HepG2 (cell line): ENCODE measurements around the gene MCC. TPM values are rescaled to one million over a fixed set of nuclear protein-coding genes. Genes with fewer than 3 reads are reported as not detected.

Experiments used
- CCDC6 ChIP-seq: sonication (generic); formaldehyde crosslinking; IDR thresholded peaks from 2 replicates; pipeline ENCODE4 v1.8.1; 2022; ENCODE audit warnings: mild to moderate bottlenecking, missing genetic modification reagents, moderate library complexity
- HES4 ChIP-seq: sonication (generic); formaldehyde crosslinking; IDR thresholded peaks from 2 replicates; pipeline ENCODE4 v1.9.0; 2021; ENCODE audit warnings: mild to moderate bottlenecking, missing genetic modification reagents, borderline replicate concordance
- MED1 ChIP-seq: sonication (generic); formaldehyde crosslinking; IDR thresholded peaks from 2 replicates; pipeline ENCODE4 v1.4.0; 2020; ENCODE audit warnings: missing genetic modification reagents
- MZF1 ChIP-seq: sonication (generic); formaldehyde crosslinking; IDR thresholded peaks from 2 replicates; pipeline ENCODE4 v1.8.1; 2023; ENCODE audit warnings: mild to moderate bottlenecking, missing genetic modification reagents, borderline replicate concordance
- NFAT5 ChIP-seq: sonication (generic); formaldehyde crosslinking; IDR thresholded peaks from 2 replicates; pipeline ENCODE4 v1.4.0; 2020; ENCODE audit warnings: missing genetic modification reagents
- POLR2G ChIP-seq: fragments of 200-400 bp; formaldehyde crosslinking; IDR thresholded peaks from 2 replicates; pipeline ENCODE4 v1.6.1; 2018; ENCODE audit warnings: mild to moderate bottlenecking, low read depth, low read length, moderate library complexity
- RBFOX2 ChIP-seq: fragments of 200-400 bp; formaldehyde crosslinking; IDR thresholded peaks from 2 replicates; pipeline ENCODE4 v1.6.1; 2017; ENCODE audit warnings: low read depth, mild to moderate bottlenecking, low read length
- RFX3 ChIP-seq: IDR thresholded peaks from 2 replicates; pipeline ENCODE4 v1.6.1; 2016; ENCODE audit warnings: missing biosample characterization, missing genetic modification reagents
- TAF1 ChIP-seq: sonication (generic); formaldehyde crosslinking; IDR thresholded peaks from 2 replicates; pipeline ENCODE4 v1.4.0; 2020; ENCODE audit warnings: missing genetic modification reagents
- ZBTB39 ChIP-seq: sonication (generic); formaldehyde crosslinking; IDR thresholded peaks from 2 replicates; pipeline ENCODE4 v1.5.0; 2020; ENCODE audit warnings: missing genetic modification reagents
- ZNF18 ChIP-seq: sonication (generic); formaldehyde crosslinking; IDR thresholded peaks from 2 replicates; pipeline ENCODE4 v1.8.0; 2022; ENCODE audit warnings: mild to moderate bottlenecking, missing genetic modification reagents; ENCODE audit not compliant: insufficient replicate concordance
- ZNF256 ChIP-seq: sonication (generic); formaldehyde crosslinking; conservative IDR thresholded peaks from 2 replicates; pipeline ENCODE4 v1.4.0; 2020; ENCODE audit warnings: missing genetic modification reagents
- ZNF263 ChIP-seq: sonication (generic); formaldehyde crosslinking; IDR thresholded peaks from 2 replicates; pipeline ENCODE4 v1.4.0; 2020; ENCODE audit warnings: missing genetic modification reagents
- ZNF616 ChIP-seq: sonication (generic); formaldehyde crosslinking; IDR thresholded peaks from 2 replicates; pipeline ENCODE4 v1.5.0; 2020; ENCODE audit warnings: low read depth, mild to moderate bottlenecking, missing genetic modification reagents
- ZNF780A ChIP-seq: sonication (generic); formaldehyde crosslinking; IDR thresholded peaks from 2 replicates; pipeline ENCODE4 v1.8.0; 2022; ENCODE audit warnings: mild to moderate bottlenecking, missing genetic modification reagents, moderate library complexity
- ZNF839 ChIP-seq: sonication (generic); formaldehyde crosslinking; IDR thresholded peaks from 2 replicates; pipeline ENCODE4 v1.4.0; 2020; ENCODE audit warnings: missing genetic modification reagents, mild to moderate bottlenecking, borderline replicate concordance
- polyA plus RNA-seq, 8 experiments: library from polyadenylated mRNA; depleted of rRNA in 3 of 8; stranded (reverse) in 7 of 8; unstranded in 1 of 8; fragments of >200 nt; fragmentation: Illumina TruSeq in 4 of 8; extraction: Trizol in 4 of 8; gene quantifications; 2 replicates each; pipeline versions ENCODE4 v1.2.1 to v1.2.3, GENCODE V29; 2011 to 2016; ENCODE audit warnings: low read depth in 4 of 8, missing spikeins in 1 of 8, mixed read lengths in 1 of 8; ENCODE audit not compliant: insufficient read depth in 1 of 8
- total RNA-seq, 5 experiments: library from RNA; depleted of rRNA; stranded (reverse); fragments of >200 nt; fragmentation: Illumina TruSeq; extraction: Trizol; gene quantifications; 2 replicates each; pipeline ENCODE4 v1.2.3, GENCODE V29; 2016; ENCODE audit warnings: low read depth in 1 of 5
- TF ChIP-seq, protein P1 (sequence below): sonication (generic); formaldehyde crosslinking; IDR thresholded peaks from 2 replicates; pipeline ENCODE4 v1.8.0; 2022; ENCODE audit warnings: mild to moderate bottlenecking, missing genetic modification reagents, moderate library complexity
- TF ChIP-seq, protein P2 (sequence below): IDR thresholded peaks from 2 replicates; pipeline ENCODE4 v1.6.1; 2012; ENCODE audit warnings: inconsistent platforms

The MCC gene
- total and polyA plus RNA-seq, 2 of the 13 experiments (the other 11 are each of a cell fraction or from before 2014, with no cell fraction given) = 0.55 to 2.4 TPM

- TF ChIP-seq ZNF263 (CRISPR knock-in tag) (peak; percentile 82), CCDC6 (CRISPR knock-in tag) (peak; percentile 44; the same call in 1 of the 2 replicates), HES4 (CRISPR knock-in tag) (0 out of 2 replicates have a peak, but pooled peaks have one; percentile 43), ZNF18 (CRISPR knock-in tag) (no peak), NFAT5 (CRISPR knock-in tag) (no peak), ZNF256 (CRISPR knock-in tag) (no peak), ZBTB39 (no peak), POLR2G (peak; percentile 61), RBFOX2 (peak; percentile 67), RFX3 (CRISPR knock-in tag) (0 out of 2 replicates have a peak, but pooled peaks have one; percentile 9), ZNF616 (CRISPR knock-in tag) (0 out of 2 replicates have a peak, but pooled peaks have one; percentile 25), ZNF839 (CRISPR knock-in tag) (peak; percentile 85; the same call in 1 of the 2 replicates), MED1 (no peak), TAF1 (CRISPR knock-in tag) (peak; percentile 52; the same call in 1 of the 2 replicates), MZF1 (CRISPR knock-in tag) (no peak), ZNF780A (no peak)
- TF ChIP-seq, protein P1, sequence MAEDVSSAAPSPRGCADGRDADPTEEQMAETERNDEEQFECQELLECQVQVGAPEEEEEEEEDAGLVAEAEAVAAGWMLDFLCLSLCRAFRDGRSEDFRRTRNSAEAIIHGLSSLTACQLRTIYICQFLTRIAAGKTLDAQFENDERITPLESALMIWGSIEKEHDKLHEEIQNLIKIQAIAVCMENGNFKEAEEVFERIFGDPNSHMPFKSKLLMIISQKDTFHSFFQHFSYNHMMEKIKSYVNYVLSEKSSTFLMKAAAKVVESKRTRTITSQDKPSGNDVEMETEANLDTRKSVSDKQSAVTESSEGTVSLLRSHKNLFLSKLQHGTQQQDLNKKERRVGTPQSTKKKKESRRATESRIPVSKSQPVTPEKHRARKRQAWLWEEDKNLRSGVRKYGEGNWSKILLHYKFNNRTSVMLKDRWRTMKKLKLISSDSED (CRISPR knock-in tag) = no peak
- TF ChIP-seq, protein P2, sequence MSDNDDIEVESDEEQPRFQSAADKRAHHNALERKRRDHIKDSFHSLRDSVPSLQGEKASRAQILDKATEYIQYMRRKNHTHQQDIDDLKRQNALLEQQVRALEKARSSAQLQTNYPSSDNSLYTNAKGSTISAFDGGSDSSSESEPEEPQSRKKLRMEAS = peak; percentile 67
These were observed at the start of gene MCC (continued) for GRCh38 chr5:113487781-113488644.
